H9 (cell line): ENCODE data around the gene CCDC102B. TPM values are rescaled to one million over a fixed set of nuclear protein-coding genes. Genes with fewer than 3 reads are reported as not detected.

Experiments
- DNase-seq: peaks from one replicate; pipeline ENCODE4 v3.0.0-alpha.2; 2017
- H2AFZ ChIP-seq: one replicate; pipeline ENCODE4 v1.6.1; 2013; ENCODE audit warnings: mild to moderate bottlenecking, low read length, control low read depth, moderate library complexity
- H2AK5ac ChIP-seq: 2 replicates; pipeline ENCODE4 v1.6.1; 2013; ENCODE audit warnings: low read length, control low read depth, mixed read lengths; ENCODE audit not compliant: insufficient read length
- H2BK120ac ChIP-seq: one replicate; pipeline ENCODE4 v1.6.1; 2013; ENCODE audit warnings: low read depth, mild to moderate bottlenecking, low read length, control low read depth, inconsistent platforms; ENCODE audit not compliant: poor library complexity, severe bottlenecking
- H2BK12ac ChIP-seq: 2 replicates; pipeline ENCODE4 v1.6.1; 2013; ENCODE audit warnings: low read length, control low read depth, mixed read lengths, low read depth; ENCODE audit not compliant: insufficient read length
- H2BK15ac ChIP-seq: 2 replicates; pipeline ENCODE4 v1.6.1; 2013; ENCODE audit warnings: low read depth, low read length, control low read depth
- H2BK20ac ChIP-seq: one replicate; pipeline ENCODE4 v1.6.1; 2013; ENCODE audit warnings: low read depth, mild to moderate bottlenecking, low read length, control low read depth, inconsistent platforms; ENCODE audit not compliant: poor library complexity, severe bottlenecking
- H2BK5ac ChIP-seq: 2 replicates; pipeline ENCODE4 v1.6.1; 2013; ENCODE audit warnings: low read length, control low read depth, mixed read lengths; ENCODE audit not compliant: insufficient read length
- H3K14ac ChIP-seq: 2 replicates; pipeline ENCODE4 v1.6.1; 2013; ENCODE audit warnings: low read length, control low read depth; ENCODE audit not compliant: insufficient read depth
- H3K18ac ChIP-seq: 2 replicates; pipeline ENCODE4 v1.6.1; 2013; ENCODE audit warnings: low read depth, mild to moderate bottlenecking, mixed read lengths, low read length, control low read depth; ENCODE audit not compliant: insufficient read length
- H3K23ac ChIP-seq: 2 replicates; pipeline ENCODE4 v1.6.1; 2013; ENCODE audit warnings: low read length, control low read depth, mixed read lengths, low read depth; ENCODE audit not compliant: insufficient read length
- H3K23me2 ChIP-seq: 2 replicates; pipeline ENCODE4 v1.6.1; 2013; ENCODE audit warnings: low read depth, mild to moderate bottlenecking, mixed read lengths, low read length, control low read depth; ENCODE audit not compliant: insufficient read length, poor library complexity, severe bottlenecking
- H3K27ac ChIP-seq: 2 replicates; pipeline ENCODE4 v1.5.1; 2013; ENCODE audit warnings: low read length, control low read depth, mixed read lengths, low read depth; ENCODE audit not compliant: insufficient read length
- H3K27me3 ChIP-seq: 2 replicates; pipeline ENCODE4 v1.6.1; 2013; ENCODE audit warnings: low read length, control low read depth, inconsistent platforms; ENCODE audit not compliant: insufficient read depth
- H3K4ac ChIP-seq: 2 replicates; pipeline ENCODE4 v1.6.1; 2013; ENCODE audit warnings: low read depth, mild to moderate bottlenecking, control low read depth, inconsistent platforms, low read length, moderate library complexity
- H3K4me1 ChIP-seq: 2 replicates; pipeline ENCODE4 v1.6.1; 2013; ENCODE audit warnings: low read length, control low read depth, inconsistent platforms; ENCODE audit not compliant: insufficient read depth
- H3K4me2 ChIP-seq: 2 replicates; pipeline ENCODE4 v1.6.1; 2013; ENCODE audit warnings: low read length, control low read depth, mixed read lengths; ENCODE audit not compliant: insufficient read length, insufficient read depth
- H3K56ac ChIP-seq: 2 replicates; pipeline ENCODE4 v1.6.1; 2013; ENCODE audit warnings: low read depth, mild to moderate bottlenecking, mixed read lengths, low read length, control low read depth; ENCODE audit not compliant: insufficient read length
- H3K79me1 ChIP-seq: 2 replicates; pipeline ENCODE4 v1.6.1; 2013; ENCODE audit warnings: low read depth, mild to moderate bottlenecking, moderate library complexity, low read length, control low read depth, inconsistent platforms; ENCODE audit not compliant: insufficient read depth, poor library complexity, severe bottlenecking
- H3K79me2 ChIP-seq: 2 replicates; pipeline ENCODE4 v1.6.1; 2013; ENCODE audit warnings: low read length, control low read depth, inconsistent platforms; ENCODE audit not compliant: insufficient read depth
- H3K9ac ChIP-seq: 2 replicates; pipeline ENCODE4 v1.6.1; 2013; ENCODE audit warnings: low read length, control low read depth, mixed read lengths; ENCODE audit not compliant: insufficient read length; ENCODE audit errors: extremely low read depth
- H3K9me3 ChIP-seq: one replicate; pipeline ENCODE4 v1.6.1; 2013; ENCODE audit warnings: low read depth, low read length, inconsistent platforms; ENCODE audit not compliant: control insufficient read depth
- H3T11ph ChIP-seq: one replicate; pipeline ENCODE4 v1.6.1; 2013; ENCODE audit warnings: mild to moderate bottlenecking, low read length, control low read depth, inconsistent platforms
- H4K20me1 ChIP-seq: one replicate; pipeline ENCODE4 v1.6.1; 2013; ENCODE audit not compliant: control insufficient read depth, insufficient read length, insufficient read depth
- H4K5ac ChIP-seq: 2 replicates; pipeline ENCODE4 v1.6.1; 2013; ENCODE audit warnings: low read depth, mild to moderate bottlenecking, mixed read lengths, low read length, control low read depth; ENCODE audit not compliant: insufficient read length
- H4K8ac ChIP-seq: replicated peaks from 2 replicates; pipeline ENCODE4 v1.6.1; 2013; ENCODE audit warnings: low read length, control low read depth, mixed read lengths, low read depth; ENCODE audit not compliant: insufficient read length
- H4K91ac ChIP-seq: 2 replicates; pipeline ENCODE4 v1.6.1; 2013; ENCODE audit warnings: low read depth, mild to moderate bottlenecking, moderate library complexity, mixed read lengths, low read length, control low read depth; ENCODE audit not compliant: insufficient read length
- H3K27ac Mint-ChIP-seq, 3 experiments: 2 replicates in 2 of 3; 3 replicates in 1 of 3; pipeline ENCODE4 v1.8.0; 2020 to 2021; ENCODE audit warnings: mixed read lengths in 3 of 3, mild to moderate bottlenecking in 1 of 3, moderate library complexity in 1 of 3
- H3K27me3 Mint-ChIP-seq: 2 replicates; pipeline ENCODE4 v1.8.0; 2021; ENCODE audit warnings: low read depth, mild to moderate bottlenecking, moderate library complexity, mixed read lengths
- H3K36me3 Mint-ChIP-seq, 3 experiments: 2 replicates in 2 of 3; 3 replicates in 1 of 3; pipeline ENCODE4 v1.8.0; 2020 to 2021; ENCODE audit warnings: low read depth in 3 of 3, mixed read lengths in 3 of 3; ENCODE audit not compliant: insufficient read depth in 1 of 3
- H3K4me1 Mint-ChIP-seq, 2 experiments: 2 replicates each; pipeline ENCODE4 v1.8.0; 2020; ENCODE audit warnings: mixed read lengths in 2 of 2
- H3K4me3 Mint-ChIP-seq, 2 experiments: 2 replicates in 1 of 2; 3 replicates in 1 of 2; pipeline ENCODE4 v1.8.0; 2020 to 2021; ENCODE audit warnings: mild to moderate bottlenecking in 2 of 2, mixed read lengths in 2 of 2, moderate library complexity in 1 of 2
- H3K9me3 Mint-ChIP-seq, 2 experiments: 2 replicates in 1 of 2; 3 replicates in 1 of 2; pipeline ENCODE4 v1.8.0; 2020; ENCODE audit warnings: mild to moderate bottlenecking in 2 of 2, mixed read lengths in 2 of 2, moderate library complexity in 1 of 2
- WGBS: extraction: QIAGEN DNeasy Blood & Tissue Kit; methylation state at CpG from one replicate; pipeline ENCODE4 v1.1.7; 2013; ENCODE audit warnings: missing lambda C conversion rate, low lambda C conversion rate, mixed read lengths; ENCODE audit not compliant: insufficient read length; ENCODE audit errors: extremely low coverage; 5-methylcytosine and 5-hydroxymethylcytosine counted together
- total RNA-seq: library from RNA; stranded (reverse); gene quantifications from 2 replicates; pipeline ENCODE4 v1.2.1, GENCODE V29; 2021
- TF ChIP-seq, protein P1 (sequence below): fragments of 200-600 bp; sonication (generic); conservative IDR thresholded peaks from 3 replicates; pipeline ENCODE4 v1.8.0; 2021; ENCODE audit warnings: antibody characterized with exemption, mild to moderate bottlenecking

The CCDC102B gene
- total RNA-seq, 1 experiment from 2014 or later, result 1.2 TPM

DNA sequence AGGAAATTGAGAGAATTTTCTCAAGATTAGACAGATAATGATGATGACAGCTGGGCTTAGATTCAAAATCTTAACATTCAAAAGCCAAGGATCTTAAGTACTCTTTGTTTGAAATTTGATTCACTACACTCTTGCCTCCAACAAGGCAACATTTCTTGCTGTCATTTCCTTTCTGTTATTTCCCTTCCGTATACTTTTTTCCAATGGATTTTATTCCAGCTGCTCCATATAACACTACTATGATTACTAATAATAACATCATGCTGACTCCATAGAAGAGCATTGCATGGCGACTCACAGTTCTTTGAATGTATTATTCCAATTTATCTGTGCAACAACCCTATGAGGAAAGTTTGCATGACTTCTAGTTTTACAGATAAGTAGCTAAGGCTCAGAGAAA, 33.9 kb upstream of the CCDC102B start:
- Histone ChIP-seq H3T11ph (no peak overlapping the region), H4K20me1 (no peaks in the 10 kb centered on the region), H3K4me1 (no peaks in the 10 kb centered on the region), H4K8ac (no peak overlapping the region), H3K79me1 (no peaks in the 10 kb centered on the region), H3K9me3 (no peaks in the 10 kb centered on the region), H3K23ac (no peak overlapping the region), H3K27me3 (no peaks in the 10 kb centered on the region), H2BK20ac (no peak overlapping the region), H3K27ac (no peak overlapping the region), H4K91ac (no peak overlapping the region), H3K79me2 (no peaks in the 10 kb centered on the region), H3K14ac (no peak overlapping the region), H3K4ac (no peak overlapping the region), H3K23me2 (no peaks in the 10 kb centered on the region), H2BK12ac (no peak overlapping the region), H2AK5ac (no peak overlapping the region), H3K4me2 (no peak overlapping the region), H3K9ac (no peak overlapping the region), H2BK15ac (no peak overlapping the region), H4K5ac (no peak overlapping the region), H2BK5ac (no peak overlapping the region), H3K56ac (no peak overlapping the region), H3K18ac (no peak overlapping the region), H2BK120ac (no peak overlapping the region), H2AFZ (no peak overlapping the region)
- no peak overlapping the region for H3K4me3 Mint-ChIP-seq
- H3K27ac Mint-ChIP-seq, result no peak overlapping the region
- WGBS, result no CpG with 5 or more reads among the region's 2 CpGs
- no peak for DNase-seq
- TF ChIP-seq, protein P1, sequence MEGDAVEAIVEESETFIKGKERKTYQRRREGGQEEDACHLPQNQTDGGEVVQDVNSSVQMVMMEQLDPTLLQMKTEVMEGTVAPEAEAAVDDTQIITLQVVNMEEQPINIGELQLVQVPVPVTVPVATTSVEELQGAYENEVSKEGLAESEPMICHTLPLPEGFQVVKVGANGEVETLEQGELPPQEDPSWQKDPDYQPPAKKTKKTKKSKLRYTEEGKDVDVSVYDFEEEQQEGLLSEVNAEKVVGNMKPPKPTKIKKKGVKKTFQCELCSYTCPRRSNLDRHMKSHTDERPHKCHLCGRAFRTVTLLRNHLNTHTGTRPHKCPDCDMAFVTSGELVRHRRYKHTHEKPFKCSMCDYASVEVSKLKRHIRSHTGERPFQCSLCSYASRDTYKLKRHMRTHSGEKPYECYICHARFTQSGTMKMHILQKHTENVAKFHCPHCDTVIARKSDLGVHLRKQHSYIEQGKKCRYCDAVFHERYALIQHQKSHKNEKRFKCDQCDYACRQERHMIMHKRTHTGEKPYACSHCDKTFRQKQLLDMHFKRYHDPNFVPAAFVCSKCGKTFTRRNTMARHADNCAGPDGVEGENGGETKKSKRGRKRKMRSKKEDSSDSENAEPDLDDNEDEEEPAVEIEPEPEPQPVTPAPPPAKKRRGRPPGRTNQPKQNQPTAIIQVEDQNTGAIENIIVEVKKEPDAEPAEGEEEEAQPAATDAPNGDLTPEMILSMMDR, result no peak
- no peaks in the 10 kb centered on the region for H3K27me3 Mint-ChIP-seq
- peaks cover 0 to 5% (median 2%) of the 10 kb centered on the region in 3 experiments; a peak in 2 of 7 replicates for H3K36me3 Mint-ChIP-seq
- H3K9me3 Mint-ChIP-seq, result peaks cover 4 to 5% of the 10 kb centered on the region in 2 experiments; a peak in 4 of 5 replicates
- no peaks in the 10 kb centered on the region for H3K4me1 Mint-ChIP-seq
